A549 treated with CORT108297 at 1 μM for 4 hours (cell line): ENCODE measurements around the gene LIG4. TPM values are rescaled to one million over a fixed set of nuclear protein-coding genes. Genes with fewer than 3 reads are reported as not detected.

Experiments
- total RNA-seq: library from RNA; stranded (reverse); fragments of 200-300 nt; extraction: Qiagen RNA extraction; gene quantifications from 5 replicates; pipeline ENCODE4 v1.2.3, GENCODE V29; 2022

Gene LIG4
- 3.7 to 6.1 TPM (median 4.0 TPM) in 5 replicates for total RNA-seq

GRCh38 chr13:108215436-108215835 lies at the start of gene LIG4:
Gene LIG4 (minus strand): TSS chr13:108215536. CDS start chr13:108211268, 4,268 bp downstream.

GRCh38 chr13:108218044-108218974 lies 3.0 kb upstream of the LIG4 start, which contains the start of gene ABHD13:
Gene ABHD13 (plus strand): TSS chr13:108218392. CDS start chr13:108229219, 10,827 bp downstream.

Other genes starting within 250 kb of the LIG4 start
- gene ABHD13, start 2.9 kb upstream of the LIG4 start, total RNA-seq: 3.8 to 5.7 TPM (median 4.7 TPM) in 5 replicates
- 0.02 to 0.23 TPM (median 0.09 TPM) in 5 replicates for gene TNFSF13B, start 54.2 kb upstream of the LIG4 start, total RNA-seq